Measurements from ENCODE around the gene OAF. TPM values are rescaled to one million over a fixed set of nuclear protein-coding genes. Genes with fewer than 3 reads are reported as not detected.
A peak's percentile ranks its signal among the peaks of the same experiment; 100 is the strongest.

The OAF gene
- total RNA-seq, 2 experiments from 2014 or later: 0.90 to 1.2 TPM

DNA sequence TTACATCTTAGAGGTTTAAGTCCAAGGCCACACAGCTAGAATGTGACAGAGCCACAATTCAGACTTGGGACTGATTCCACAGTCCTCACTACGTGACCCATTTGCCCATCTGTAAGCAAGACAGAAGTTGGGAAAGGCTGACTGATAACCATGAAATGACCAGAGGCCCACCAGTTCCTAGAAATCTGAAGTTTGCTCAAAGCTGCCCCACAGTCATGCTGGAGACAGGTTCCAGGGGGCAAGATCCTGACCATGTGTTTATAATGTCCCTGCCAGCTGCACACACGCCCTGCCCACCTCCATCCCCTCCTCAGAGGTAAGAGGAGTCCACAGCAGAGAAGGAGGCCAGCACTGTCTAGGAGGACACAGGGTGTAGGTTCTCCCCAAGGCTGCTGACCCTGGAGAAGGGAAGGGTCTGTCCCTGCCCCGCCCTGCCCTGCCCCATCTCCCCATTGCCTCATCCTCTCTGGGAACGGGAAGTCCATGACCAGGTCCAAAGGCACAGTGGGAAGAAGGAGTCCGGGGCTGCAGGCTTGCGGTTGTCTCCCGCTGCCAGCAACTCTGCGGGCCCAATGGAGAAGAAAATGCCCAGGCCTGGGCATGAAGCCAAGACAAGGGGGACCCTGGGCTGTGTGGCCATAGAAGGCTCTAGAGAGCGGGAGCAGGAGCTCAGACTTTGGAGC lies 11.9 kb upstream of the OAF start:
- Mint-ChIP-seq H3K9me3 (no peaks in the 10 kb centered on the region), H3K4me3 (no peak overlapping the region), H3K27me3 (peaks cover 5% of the 10 kb centered on the region), H3K4me1 (ENCODE audit: low read depth) (no peaks in the 10 kb centered on the region), H3K36me3 (no peaks in the 10 kb centered on the region), H3K27ac (no peak overlapping the region)
- ChIA-PET CTCF (no interaction called here), POLR2A (no interaction called here)
- intact Hi-C loops (cut with micrococcal nuclease): no loop called here
- DNase-seq: no peak

DNA sequence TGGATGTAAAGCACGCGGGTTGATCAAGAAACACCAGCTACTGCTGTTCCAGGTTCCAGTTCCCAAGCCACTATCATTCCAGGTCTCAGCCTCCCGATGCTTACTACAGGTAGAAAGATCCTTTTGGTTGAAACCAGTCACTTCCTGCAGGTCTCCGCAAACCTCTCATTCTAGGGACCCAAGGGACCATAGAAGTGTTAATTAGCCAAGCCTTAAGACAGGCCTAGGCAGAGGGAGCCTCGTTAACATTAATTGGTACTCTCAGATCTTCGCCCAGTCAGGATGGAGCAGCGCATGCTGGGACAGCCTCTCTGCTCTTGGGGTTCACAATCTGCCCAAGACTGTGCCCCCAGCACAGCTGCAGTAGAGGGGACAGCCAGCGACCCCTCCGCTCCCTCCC lies 11.2 kb upstream of the OAF start:
- peaks cover 7% of the 10 kb centered on the region for H3K27me3 Mint-ChIP-seq
- ChIA-PET POLR2A (no interaction called here), CTCF (no interaction called here)
- H3K36me3 Mint-ChIP-seq: no peaks in the 10 kb centered on the region
- no peak overlapping the region for H3K27ac Mint-ChIP-seq
- no peak overlapping the region for H3K4me3 Mint-ChIP-seq
- no peaks in the 10 kb centered on the region for H3K9me3 Mint-ChIP-seq
- DNase-seq: no peak
- no peaks in the 10 kb centered on the region for H3K4me1 Mint-ChIP-seq (ENCODE audit: low read depth)
- intact Hi-C loops (cut with micrococcal nuclease): no loop called here

DNA sequence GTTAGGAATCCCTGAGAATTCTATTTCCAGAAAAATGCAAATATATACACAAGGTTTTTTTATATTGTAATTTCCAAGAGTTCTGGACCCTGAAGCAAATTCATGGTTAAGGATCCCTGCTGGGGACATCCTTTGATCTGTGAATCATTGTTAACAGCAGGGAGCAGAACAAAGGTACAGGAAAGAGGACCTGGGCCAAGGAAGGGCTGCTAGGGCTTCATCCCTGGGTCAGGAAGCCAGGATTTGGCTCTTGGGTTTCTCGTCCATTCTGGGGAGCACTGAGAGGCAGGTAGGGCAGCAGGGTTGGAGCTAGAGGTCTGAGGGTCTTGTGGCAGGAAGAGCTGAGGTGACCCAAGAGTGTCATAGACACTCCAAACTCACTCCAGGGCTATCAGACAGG lies 10.2 kb upstream of the OAF start:
- Mint-ChIP-seq H3K4me3 (no peak overlapping the region), H3K4me1 (ENCODE audit: low read depth) (no peaks in the 10 kb centered on the region), H3K36me3 (no peaks in the 10 kb centered on the region), H3K9me3 (no peaks in the 10 kb centered on the region), H3K27ac (no peak overlapping the region), H3K27me3 (peaks cover 7% of the 10 kb centered on the region)
- POLR2A ChIA-PET: no interaction called here
- intact Hi-C loops (cut with micrococcal nuclease): no loop called here
- no peak for DNase-seq
- CTCF ChIA-PET: no interaction called here

DNA sequence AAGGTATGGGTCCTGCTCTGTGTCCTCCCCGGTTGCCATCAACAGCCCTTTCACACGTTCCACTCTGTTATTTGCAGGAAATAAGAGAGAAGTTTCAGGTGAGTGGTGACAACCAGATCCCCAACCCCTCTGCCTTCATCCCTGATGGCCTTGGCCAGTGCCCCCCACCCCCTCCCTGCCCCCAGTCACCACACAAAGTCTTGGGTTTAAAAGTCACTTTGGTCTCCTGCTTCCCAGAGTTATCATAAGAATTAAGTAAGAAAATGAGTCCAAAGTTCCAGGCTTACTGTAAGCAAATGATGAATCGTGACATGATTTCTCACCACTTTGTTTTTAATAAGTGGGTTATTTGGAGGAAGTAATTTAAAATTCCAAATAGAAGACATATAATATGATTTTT lies 9.2 kb upstream of the OAF start:
- CTCF ChIA-PET: interaction anchor here (1.0 kb wide), 1 partner anchor 33 kb away, joined by 3 read pairs; no protein-coding TSS in a partner anchor
- POLR2A ChIA-PET: no interaction called here
- Mint-ChIP-seq H3K36me3 (no peaks in the 10 kb centered on the region), H3K27ac (no peak overlapping the region), H3K27me3 (peaks cover 7% of the 10 kb centered on the region), H3K9me3 (no peaks in the 10 kb centered on the region), H3K4me1 (ENCODE audit: low read depth) (no peaks in the 10 kb centered on the region), H3K4me3 (no peak overlapping the region)
- no peak for DNase-seq
- intact Hi-C loops (cut with micrococcal nuclease): no loop called here

DNA sequence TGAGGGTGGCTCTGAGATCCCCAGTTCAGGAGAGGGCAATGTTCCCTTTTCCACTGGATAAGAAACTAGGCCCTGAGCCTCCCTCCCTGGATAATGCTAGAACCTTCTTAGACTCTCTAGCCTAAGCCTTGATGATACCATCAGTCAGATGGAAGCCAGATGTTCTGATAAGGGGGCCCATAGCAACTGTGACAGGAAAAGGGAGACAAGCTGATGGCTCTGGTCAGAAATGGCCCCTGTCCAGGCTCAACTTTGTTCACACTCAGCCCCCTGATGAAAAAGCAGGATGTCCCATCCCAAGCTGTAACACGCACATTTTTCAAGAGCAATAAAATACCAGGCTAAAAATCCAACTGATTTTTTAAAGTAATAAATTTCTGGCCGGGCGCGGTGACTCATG lies 7.2 kb upstream of the OAF start:
- intact Hi-C loops (cut with micrococcal nuclease): no loop called here

DNA sequence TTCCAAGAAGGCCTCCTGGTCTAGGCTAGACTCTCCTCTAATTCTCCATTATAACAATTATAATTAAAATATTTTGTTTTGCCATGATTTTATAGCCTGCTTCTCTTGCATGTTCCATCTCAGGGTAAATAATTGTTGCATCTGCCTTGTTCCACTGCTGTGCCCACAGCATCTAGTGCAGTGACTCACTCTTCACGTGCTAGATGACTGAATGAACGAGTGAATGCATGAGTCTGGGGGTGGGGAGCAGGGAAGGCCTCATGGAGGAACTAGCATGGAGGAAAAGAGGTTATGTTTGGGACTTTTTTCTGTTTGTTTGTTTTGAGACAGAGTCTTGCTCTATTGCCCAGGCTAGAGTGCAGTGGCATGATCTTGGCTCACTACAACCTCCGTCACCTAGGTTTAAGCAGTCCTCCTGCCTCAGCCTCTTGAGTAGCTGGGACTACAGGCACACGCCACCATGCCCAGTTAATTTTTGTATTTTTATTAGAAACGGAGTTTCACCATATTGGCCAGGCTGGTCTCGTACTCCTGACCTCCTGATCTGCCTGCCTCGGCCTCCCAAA lies 5.2 kb upstream of the OAF start:
- no peaks in the 10 kb centered on the region for H3K36me3 Mint-ChIP-seq
- no peak overlapping the region for H3K4me3 Mint-ChIP-seq
- CTCF ChIA-PET: no interaction called here
- POLR2A ChIA-PET: no interaction called here
- DNase-seq: no peak
- H3K9me3 Mint-ChIP-seq: no peaks in the 10 kb centered on the region
- no peak overlapping the region for H3K27ac Mint-ChIP-seq
- intact Hi-C loops (cut with micrococcal nuclease): no loop called here
- H3K27me3 Mint-ChIP-seq: peaks cover 27% of the 10 kb centered on the region
- peaks cover 6% of the 10 kb centered on the region for H3K4me1 Mint-ChIP-seq (ENCODE audit: low read depth)

More for the DNA sequence above, 7.2 kb upstream of the OAF start:
- ChIA-PET POLR2A (no interaction called here), CTCF (interaction anchor here (1.0 kb wide), 1 partner anchor 33 kb away, joined by 3 read pairs; no protein-coding TSS in a partner anchor)
- H3K27me3 Mint-ChIP-seq: peaks cover 19% of the 10 kb centered on the region
- DNase-seq: no peak
- no peaks in the 10 kb centered on the region for H3K4me1 Mint-ChIP-seq (ENCODE audit: low read depth)
- no peak overlapping the region for H3K4me3 Mint-ChIP-seq
- no peaks in the 10 kb centered on the region for H3K9me3 Mint-ChIP-seq
- H3K27ac Mint-ChIP-seq: no peak overlapping the region
- H3K36me3 Mint-ChIP-seq: no peaks in the 10 kb centered on the region

DNA sequence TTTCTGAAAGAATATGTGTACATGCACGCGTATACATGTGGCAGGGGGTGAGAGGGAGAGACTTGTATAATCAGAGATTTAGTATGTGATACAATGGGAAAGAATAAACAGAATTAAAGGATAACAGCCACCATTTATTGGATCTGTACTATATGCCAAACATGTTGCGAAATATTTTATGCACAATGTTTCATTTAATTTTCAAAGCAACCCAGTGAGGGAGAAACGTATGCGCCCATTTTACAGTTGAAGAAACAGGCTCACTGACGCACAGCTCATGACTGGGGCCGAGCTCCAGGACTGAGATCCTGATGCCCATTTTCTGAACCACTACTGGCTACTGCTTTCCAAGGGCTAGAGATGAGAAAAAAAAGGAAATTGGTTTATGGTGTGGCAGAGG lies 3.3 kb upstream of the OAF start:
- Mint-ChIP-seq H3K36me3 (no peaks in the 10 kb centered on the region), H3K9me3 (no peaks in the 10 kb centered on the region), H3K4me1 (ENCODE audit: low read depth) (peaks cover 11% of the 10 kb centered on the region), H3K4me3 (no peak overlapping the region), H3K27ac (no peak overlapping the region), H3K27me3 (peaks cover 31% of the 10 kb centered on the region)
- DNase-seq: no peak
- intact Hi-C loops (cut with micrococcal nuclease): no loop called here
- ChIA-PET CTCF (interaction anchor here (0.9 kb wide), 1 partner anchor 26 kb away, joined by 3 read pairs; no protein-coding TSS in a partner anchor), POLR2A (no interaction called here)

DNA sequence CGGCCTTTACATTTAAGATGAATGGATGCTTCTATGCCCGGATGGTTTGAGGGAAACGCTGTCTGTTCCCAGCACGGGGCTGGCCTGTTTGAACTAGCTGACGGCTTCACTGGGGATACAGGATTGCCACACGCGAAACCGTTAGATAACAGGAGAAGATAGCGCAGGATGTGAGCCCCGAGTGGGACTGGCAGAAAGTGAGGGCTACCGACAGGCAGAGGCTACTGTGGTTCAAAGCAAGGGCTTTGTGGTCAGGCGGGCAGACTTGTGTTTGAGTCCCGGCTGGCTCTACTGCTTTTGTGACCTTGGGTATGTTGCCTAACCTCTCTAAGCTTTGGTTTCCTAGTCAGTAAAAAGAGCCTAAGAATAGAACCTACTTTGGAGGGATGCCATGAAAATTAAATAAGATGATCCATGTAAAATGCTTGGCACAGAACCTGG lies 2.8 kb upstream of the OAF start:
- Mint-ChIP-seq H3K9me3 (no peaks in the 10 kb centered on the region), H3K4me3 (no peak overlapping the region), H3K27me3 (peaks cover 31% of the 10 kb centered on the region), H3K27ac (no peak overlapping the region), H3K36me3 (no peaks in the 10 kb centered on the region), H3K4me1 (ENCODE audit: low read depth) (peaks cover 11% of the 10 kb centered on the region)
- intact Hi-C loops (cut with micrococcal nuclease): no loop called here
- CTCF ChIA-PET: interaction anchor here (0.9 kb wide), 1 partner anchor 27 kb away, joined by 3 read pairs; no protein-coding TSS in a partner anchor
- POLR2A ChIA-PET: no interaction called here
- no peak for DNase-seq

DNA sequence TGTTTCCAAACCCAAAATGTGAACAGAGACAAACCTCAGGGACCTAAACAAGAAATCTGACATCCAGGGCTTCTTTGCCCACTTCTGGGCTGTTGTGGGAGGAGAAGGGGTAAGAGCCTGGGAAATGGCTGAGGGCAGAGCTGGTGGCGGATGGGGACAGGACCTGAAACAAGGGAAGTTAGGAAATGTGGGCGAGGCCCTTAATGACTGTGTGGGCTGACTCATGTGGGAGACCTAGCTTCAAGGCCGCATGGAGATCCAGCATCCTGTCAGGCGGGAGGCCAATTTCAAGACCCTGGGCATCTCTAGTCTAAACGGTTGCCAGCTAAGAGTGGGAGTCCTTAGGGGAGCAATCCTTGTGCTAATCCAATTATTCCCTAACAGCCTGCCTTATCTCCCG lies 2.1 kb upstream of the OAF start:
- no peak overlapping the region for H3K4me3 Mint-ChIP-seq
- H3K36me3 Mint-ChIP-seq: no peaks in the 10 kb centered on the region
- H3K27me3 Mint-ChIP-seq: peaks cover 31% of the 10 kb centered on the region
- DNase-seq: no peak
- ChIA-PET CTCF (no interaction called here), POLR2A (no interaction called here)
- H3K4me1 Mint-ChIP-seq (ENCODE audit: low read depth): peaks cover 11% of the 10 kb centered on the region
- H3K27ac Mint-ChIP-seq: no peak overlapping the region
- H3K9me3 Mint-ChIP-seq: no peaks in the 10 kb centered on the region
- intact Hi-C loops (cut with micrococcal nuclease): no loop called here

DNA sequence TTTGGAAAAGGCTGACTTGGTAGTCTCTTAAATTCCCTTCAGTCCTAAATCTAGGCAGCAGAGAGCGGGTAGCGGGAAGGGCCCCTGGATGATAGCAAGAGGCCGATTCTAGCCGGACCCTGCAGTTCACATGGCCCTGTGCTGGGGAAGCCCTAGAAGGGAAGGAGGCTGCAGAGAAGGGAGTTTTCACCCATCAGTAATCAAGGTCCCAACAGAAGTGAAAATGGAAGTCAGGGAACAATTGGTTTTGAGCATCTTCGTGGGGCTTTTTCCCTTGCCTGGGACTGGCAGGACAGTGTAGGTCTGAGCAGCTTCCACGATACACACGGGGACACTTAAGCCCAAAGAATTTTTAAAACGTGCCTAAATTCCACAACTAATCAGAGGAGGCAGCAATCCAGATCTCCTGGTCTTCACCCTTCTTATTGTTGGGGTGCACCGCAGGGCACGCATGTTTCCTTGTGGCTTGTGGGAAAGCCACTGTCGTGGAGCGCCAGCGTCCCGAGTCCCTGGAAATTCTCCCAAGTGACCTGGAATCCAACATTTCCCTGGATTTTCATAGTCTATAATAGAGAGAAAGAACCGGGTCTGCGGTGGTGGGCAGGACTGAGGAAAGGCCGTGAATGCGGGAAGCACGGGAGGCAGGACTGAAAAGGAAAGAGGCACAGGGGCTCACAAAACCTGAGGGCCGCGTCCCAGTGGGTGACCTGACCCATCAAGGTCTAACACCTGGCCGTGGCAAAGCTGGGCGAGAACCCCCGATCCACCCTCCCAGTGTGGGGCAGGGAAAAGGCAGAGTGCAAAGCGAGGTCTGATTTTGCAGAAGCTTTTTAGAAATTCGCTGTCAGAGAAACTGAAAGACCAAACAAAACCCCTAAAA lies 846 bp upstream of the OAF start:
- Mint-ChIP-seq H3K36me3 (no peaks in the 10 kb centered on the region), H3K27ac (no peak overlapping the region), H3K4me3 (peak overlapping the region; percentile 68), H3K4me1 (ENCODE audit: low read depth) (peaks cover 11% of the 10 kb centered on the region), H3K27me3 (peaks cover 28% of the 10 kb centered on the region), H3K9me3 (no peaks in the 10 kb centered on the region)
- intact Hi-C loops (cut with micrococcal nuclease): loop anchor here (1.0 kb wide), 1 partner anchor 41 kb away; no protein-coding TSS in a partner anchor
- ChIA-PET CTCF (no interaction called here), POLR2A (no interaction called here)
- DNase-seq: no peak

DNA sequence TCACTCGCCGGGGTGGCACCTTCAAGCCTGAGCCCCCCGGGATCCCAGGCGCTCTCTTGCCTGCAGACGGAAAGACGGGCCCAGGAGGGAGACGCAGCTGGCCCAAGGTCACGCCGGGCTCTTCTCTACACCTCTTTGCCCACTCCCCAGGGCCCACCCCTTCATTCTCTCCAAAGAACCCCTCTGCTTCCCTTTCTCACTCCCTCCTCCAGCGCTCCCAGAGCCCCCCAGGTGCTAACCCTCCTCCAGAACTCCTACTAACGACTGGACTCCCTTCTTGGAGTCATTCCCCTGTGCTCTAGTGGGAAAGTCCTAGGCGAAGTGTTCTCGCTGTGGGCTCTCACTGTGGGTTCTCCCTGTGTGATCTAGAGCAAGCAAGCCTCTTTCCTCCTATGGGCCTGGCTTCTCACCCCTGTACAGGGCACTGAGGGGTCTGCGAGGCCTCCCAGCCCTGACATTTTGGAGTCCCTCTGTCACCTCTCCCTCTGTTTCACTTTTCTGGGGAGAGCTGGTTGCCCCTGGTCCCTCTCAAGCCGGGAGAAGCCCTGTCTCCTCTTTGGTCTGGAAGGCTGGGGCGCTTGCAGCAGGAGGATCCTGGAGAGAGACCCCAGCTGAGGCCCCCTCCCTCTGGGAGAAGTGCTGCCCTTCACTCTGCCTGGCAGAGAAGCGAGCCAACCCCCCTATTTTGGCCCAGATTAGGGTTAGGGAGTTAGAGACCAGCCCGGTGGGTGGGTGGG lies 858 bp downstream of the OAF start:
- DNase-seq: no peak

More for the DNA sequence above, 858 bp downstream of the OAF start:
- CTCF ChIA-PET: interaction anchor here (1.0 kb wide), 1 partner anchor 20 kb away, joined by 3 read pairs; no protein-coding TSS in a partner anchor
- H3K9me3 Mint-ChIP-seq: no peaks in the 10 kb centered on the region
- no peak overlapping the region for H3K27ac Mint-ChIP-seq
- POLR2A ChIA-PET: no interaction called here
- H3K36me3 Mint-ChIP-seq: no peaks in the 10 kb centered on the region
- H3K27me3 Mint-ChIP-seq: peaks cover 28% of the 10 kb centered on the region
- H3K4me1 Mint-ChIP-seq (ENCODE audit: low read depth): peaks cover 11% of the 10 kb centered on the region
- peak overlapping the region; percentile 72 for H3K4me3 Mint-ChIP-seq
- intact Hi-C loops (cut with micrococcal nuclease): no loop called here

All from activated CD4-positive, alpha-beta memory T cell treated with anti-CD3 and anti-CD28 coated beads for 36 hours (primary cell).